ENCODE measurements around the gene LRFN2. TPM values are rescaled to one million over a fixed set of nuclear protein-coding genes. Genes with fewer than 3 reads are reported as not detected.

LRFN2 gene
- polyA plus RNA-seq, 1 donor (not counting 4 experiments of a cell fraction or from before 2014, with no cell fraction given), result not detected

- Histone ChIP-seq H3K4me3 (ENCODE audit: control insufficient read depth in 2 of 3, extremely low read depth in 1 of 3, insufficient read depth in 2 of 3, low read depth in 1 of 3, low read length in 3 of 3) (no peak overlapping the region), H3K4me2 (ENCODE audit: control insufficient read depth, extremely low read depth, insufficient read depth, low read depth, low read length) (no peak overlapping the region), H4K20me1 (ENCODE audit: control insufficient read depth, extremely low read depth, insufficient read depth, low read length) (no peaks in the 10 kb centered on the region), H3K4me1 (ENCODE audit: control insufficient read depth, extremely low read depth, insufficient read depth, low read length) (peaks cover 30% of the 10 kb centered on the region), H3K27ac (ENCODE audit: control insufficient read depth, insufficient read depth, low read length) (no peak overlapping the region), H3K27me3 (ENCODE audit: control insufficient read depth, extremely low read depth, insufficient read depth, low read length) (no peaks in the 10 kb centered on the region), H2AFZ (ENCODE audit: control insufficient read depth, low read length) (no peak overlapping the region), H3K9ac (ENCODE audit: control insufficient read depth, extremely low read depth, insufficient read depth, low read length) (no peak overlapping the region), H3K9me3 (ENCODE audit: control insufficient read depth, low read depth, low read length) (no peaks in the 10 kb centered on the region), H3K36me3 (ENCODE audit: control insufficient read depth in 2 of 2, extremely low read depth in 1 of 2, insufficient read depth in 2 of 2, low read length in 2 of 2) (no peaks in the 10 kb centered on the region), H3K9me1 (ENCODE audit: control insufficient read depth, extremely low read depth, insufficient read depth, low read length) (no peaks in the 10 kb centered on the region), H3K79me2 (ENCODE audit: control insufficient read depth, insufficient read depth, low read length) (no peaks in the 10 kb centered on the region)
- dilution Hi-C loops (cut with MboI; ENCODE audit: extremely low pct_ligation_motif_present, low sequenced_read_pairs), result no loop called here
- no peak for TF ChIP-seq CTCF (optimal IDR thresholded peaks at IDR 0.05 in 1 of 3, IDR thresholded peaks at IDR 0.05 in 1 of 3, conservative IDR thresholded peaks at IDR 0.05 in 1 of 3; ENCODE audit: extremely low read depth in 1 of 3, insufficient read depth in 2 of 3, low read length in 3 of 3)
- no peak for TF ChIP-seq EZH2 (IDR thresholded peaks at IDR 0.05; ENCODE audit: low read length)
- DNase-seq (ENCODE audit: low read depth, low spot score), result no peak
- FAIRE-seq, result no peak
These were observed 148.0 kb downstream of the LRFN2 start for GRCh38 chr6:40439026-40439800.

GRCh38 chr6:40438246-40438887, 148.8 kb downstream of the LRFN2 start:
- FAIRE-seq (no peak), DNase-seq (ENCODE audit: low read depth, low spot score) (no peak)
- no peak overlapping the region for H3K4me2 ChIP-seq (ENCODE audit: control insufficient read depth, extremely low read depth, insufficient read depth, low read depth, low read length)
- no peaks in the 10 kb centered on the region for H3K36me3 ChIP-seq (ENCODE audit: control insufficient read depth in 2 of 2, extremely low read depth in 1 of 2, insufficient read depth in 2 of 2, low read length in 2 of 2)
- no peaks in the 10 kb centered on the region for H3K9me1 ChIP-seq (ENCODE audit: control insufficient read depth, extremely low read depth, insufficient read depth, low read length)
- H3K27me3 ChIP-seq (ENCODE audit: control insufficient read depth, extremely low read depth, insufficient read depth, low read length), result no peaks in the 10 kb centered on the region
- H3K9me3 ChIP-seq (ENCODE audit: control insufficient read depth, low read depth, low read length), result no peaks in the 10 kb centered on the region
- no peak overlapping the region for H2AFZ ChIP-seq (ENCODE audit: control insufficient read depth, low read length)
- TF ChIP-seq CTCF (optimal IDR thresholded peaks at IDR 0.05 in 1 of 3, IDR thresholded peaks at IDR 0.05 in 1 of 3, conservative IDR thresholded peaks at IDR 0.05 in 1 of 3; ENCODE audit: extremely low read depth in 1 of 3, insufficient read depth in 2 of 3, low read length in 3 of 3) (no peak), EZH2 (IDR thresholded peaks at IDR 0.05; ENCODE audit: low read length) (no peak)
- H3K9ac ChIP-seq (ENCODE audit: control insufficient read depth, extremely low read depth, insufficient read depth, low read length), result no peak overlapping the region
- no peak overlapping the region for H3K4me3 ChIP-seq (ENCODE audit: control insufficient read depth in 2 of 3, extremely low read depth in 1 of 3, insufficient read depth in 2 of 3, low read depth in 1 of 3, low read length in 3 of 3)
- no peaks in the 10 kb centered on the region for H3K79me2 ChIP-seq (ENCODE audit: control insufficient read depth, insufficient read depth, low read length)
- no peak overlapping the region for H3K27ac ChIP-seq (ENCODE audit: control insufficient read depth, insufficient read depth, low read length)
- dilution Hi-C loops (cut with MboI; ENCODE audit: extremely low pct_ligation_motif_present, low sequenced_read_pairs), result no loop called here
- H4K20me1 ChIP-seq (ENCODE audit: control insufficient read depth, extremely low read depth, insufficient read depth, low read length), result no peaks in the 10 kb centered on the region
- H3K4me1 ChIP-seq (ENCODE audit: control insufficient read depth, extremely low read depth, insufficient read depth, low read length), result peaks cover 30% of the 10 kb centered on the region
